ENCODE results near the gene SLC47A1.
"Not testable (repeated sequence)": the region's sequence is repeated elsewhere in the genome, so short reads cannot be mapped to it uniquely, and the experiment has no call there.

Gene SLC47A1

DNA sequence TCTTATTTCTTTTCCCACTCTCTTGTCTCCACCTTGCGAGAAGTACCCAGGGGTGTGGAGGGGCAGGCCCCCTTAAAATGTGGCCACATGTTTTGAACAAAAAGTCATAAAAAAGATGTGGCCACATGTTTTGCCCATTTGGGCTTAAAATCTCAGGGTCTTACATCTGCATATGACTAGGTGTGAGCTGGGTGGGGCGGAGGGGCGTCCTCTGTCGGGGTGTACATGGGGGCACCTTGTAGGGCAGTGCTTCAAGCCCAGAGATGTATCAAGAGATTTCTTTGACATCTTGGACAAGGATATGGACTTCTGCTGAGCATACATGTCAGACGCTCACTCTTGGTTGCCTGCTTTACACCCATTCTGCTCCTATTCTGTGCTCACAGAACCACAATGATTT, 13.0 kb upstream of the SLC47A1 start:
- DNase-seq = no peak

DNA sequence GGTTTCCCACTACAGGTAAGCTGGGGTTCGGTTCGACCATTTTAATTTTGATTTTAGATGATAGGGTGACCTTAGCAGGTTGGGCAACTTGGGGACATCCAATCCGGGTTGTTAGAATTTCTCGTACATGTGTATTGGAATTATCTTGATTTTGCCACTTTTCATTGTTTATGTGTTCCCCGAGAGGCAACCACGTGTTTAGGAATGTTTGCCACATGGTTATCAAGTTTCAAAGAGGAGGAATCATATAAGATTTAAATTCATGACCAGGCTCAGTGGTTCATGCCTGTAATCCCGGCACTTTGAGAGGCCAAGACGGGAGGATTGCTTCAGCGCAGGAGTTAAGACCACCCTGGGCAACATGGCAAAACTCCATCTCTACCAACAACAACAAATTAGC, 10.0 kb upstream of the SLC47A1 start:
- DNase-seq = no peak

DNA sequence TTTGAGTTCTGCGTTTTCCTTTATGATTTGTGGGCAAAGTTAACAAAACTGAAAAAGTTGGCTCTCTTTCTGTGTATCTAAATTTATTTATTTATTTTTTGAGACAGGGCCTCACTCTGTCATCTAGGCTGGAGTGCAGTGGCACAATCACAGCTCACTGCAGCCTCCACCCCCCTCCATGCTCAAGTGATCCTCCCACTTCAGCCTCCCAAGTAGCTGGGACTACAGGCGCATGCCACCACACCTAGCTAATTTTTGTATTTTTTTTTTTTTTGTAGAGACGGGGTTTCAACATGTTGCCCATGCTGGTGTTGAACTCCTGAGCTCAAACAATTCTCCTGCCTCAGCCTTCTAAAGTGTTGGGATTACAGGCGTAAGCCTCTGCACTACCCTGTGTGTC, 6.7 kb upstream of the SLC47A1 start:
- not testable (repeated sequence) for DNase-seq

DNA sequence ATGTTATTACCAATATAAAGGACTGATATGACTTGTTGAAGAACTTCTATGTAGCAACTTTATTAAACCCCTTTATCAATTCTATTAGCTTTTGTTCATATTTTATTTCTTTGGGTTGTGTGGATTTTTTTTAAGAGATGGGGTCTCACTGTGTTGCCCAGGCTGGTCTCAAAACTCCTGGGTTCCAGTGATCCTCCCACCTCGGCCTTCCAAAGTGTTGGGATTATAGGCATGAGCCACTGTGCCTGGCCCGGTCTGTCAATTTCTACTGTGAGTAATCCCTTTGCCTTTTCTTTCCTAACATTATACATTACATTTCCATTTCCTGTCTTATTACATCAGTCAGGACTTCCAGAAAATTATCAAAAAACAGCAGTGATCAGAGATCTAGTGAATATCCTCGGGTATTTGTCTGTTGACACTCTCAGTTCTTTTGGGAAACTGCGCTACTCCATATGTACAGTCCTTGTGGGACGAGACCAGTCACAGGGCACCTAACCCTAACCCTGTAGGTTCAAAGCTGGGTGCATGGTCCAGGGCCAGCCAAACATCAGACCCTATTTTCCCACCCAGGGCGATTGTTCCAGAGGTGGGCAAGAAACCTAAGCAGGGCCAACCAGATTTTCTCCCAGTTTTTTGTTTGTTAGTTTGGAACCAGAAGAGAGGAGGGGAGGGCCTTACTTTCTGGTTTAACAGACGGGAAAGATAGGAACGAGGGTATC, 1.7 kb upstream of the SLC47A1 start:
- DNase-seq = no peak

DNA sequence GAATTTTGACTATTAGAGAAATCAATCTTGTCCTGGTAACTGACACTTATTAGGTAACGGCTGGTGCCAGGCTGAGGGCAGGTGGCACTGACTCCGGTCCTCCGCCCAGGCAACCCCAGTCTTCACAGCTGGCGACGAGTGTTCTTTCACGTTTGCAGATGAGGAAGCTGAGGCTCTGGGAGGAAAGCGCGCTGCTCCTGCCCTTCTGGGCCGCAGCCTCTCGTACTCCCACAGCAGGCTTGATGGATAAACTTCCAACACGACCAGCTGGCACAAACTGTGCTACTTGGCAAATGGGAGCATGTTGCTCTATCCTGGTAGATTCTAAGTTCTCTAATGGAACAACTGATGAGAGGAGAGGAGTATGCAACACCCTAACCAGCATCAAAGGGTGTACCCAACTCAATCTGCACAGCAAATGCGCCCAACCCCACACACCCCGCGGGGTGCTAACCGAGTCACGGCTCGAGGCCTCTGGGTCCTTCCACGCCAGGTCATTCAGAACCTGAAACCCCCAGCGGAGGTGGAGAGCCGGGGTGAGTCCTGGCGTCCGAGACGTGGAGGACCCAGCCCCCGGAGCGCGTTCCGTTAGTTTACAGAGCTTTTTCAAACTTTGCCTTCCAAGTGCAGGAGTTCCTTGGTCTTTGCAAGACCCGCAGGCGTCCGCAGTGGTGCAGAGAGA, 477 bp upstream of the SLC47A1 start:
- no peak for DNase-seq

DNA sequence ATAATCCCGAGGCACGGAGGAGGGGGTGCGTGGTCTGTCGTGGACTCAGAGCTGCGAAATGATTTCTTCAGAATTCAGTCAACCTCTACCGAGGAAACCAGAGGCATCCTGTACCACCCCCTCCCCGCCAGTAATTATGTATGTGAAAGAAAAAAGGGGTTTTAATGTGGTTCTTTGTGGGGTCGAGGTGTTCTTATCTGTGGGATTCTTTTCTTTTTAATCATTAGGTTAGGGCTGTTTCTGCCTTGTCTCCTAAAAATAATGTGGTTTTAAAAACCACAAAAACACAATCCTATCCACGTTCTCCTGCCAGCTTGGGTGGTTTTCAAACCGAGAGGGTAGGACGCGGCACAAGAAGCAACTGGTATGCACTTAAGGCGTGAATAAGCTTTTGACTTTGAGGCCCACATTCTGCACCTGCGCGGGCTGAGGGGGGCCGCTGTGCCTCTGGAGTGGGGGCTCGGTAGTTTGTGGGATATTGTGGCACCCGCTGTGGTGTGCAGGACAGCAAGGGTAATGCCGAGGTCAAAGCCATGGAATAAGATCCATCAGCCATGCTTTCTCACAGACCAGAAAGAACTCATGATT, 1.0 kb downstream of the SLC47A1 start:
- no peak for DNase-seq

DNA sequence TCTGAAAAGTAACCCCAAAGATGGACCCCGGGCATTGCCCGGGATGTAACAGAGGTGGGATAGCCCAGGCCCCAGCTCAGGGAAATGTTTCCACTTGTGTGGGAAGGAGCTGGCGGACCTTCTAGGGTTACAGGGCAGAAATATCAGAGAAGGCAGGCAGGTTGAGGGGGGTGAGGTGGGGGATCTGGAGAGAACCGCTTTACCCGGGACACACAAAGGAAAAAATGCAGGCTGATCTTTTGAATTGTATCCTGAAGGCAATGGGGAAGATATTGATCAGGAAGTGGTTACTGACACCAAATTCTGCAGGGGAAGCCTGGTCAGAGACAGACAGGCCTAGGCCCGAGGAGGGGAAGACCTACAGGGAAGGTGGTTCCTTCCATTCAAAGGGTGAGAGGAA, 3.5 kb downstream of the SLC47A1 start:
- DNase-seq = no peak

DNA sequence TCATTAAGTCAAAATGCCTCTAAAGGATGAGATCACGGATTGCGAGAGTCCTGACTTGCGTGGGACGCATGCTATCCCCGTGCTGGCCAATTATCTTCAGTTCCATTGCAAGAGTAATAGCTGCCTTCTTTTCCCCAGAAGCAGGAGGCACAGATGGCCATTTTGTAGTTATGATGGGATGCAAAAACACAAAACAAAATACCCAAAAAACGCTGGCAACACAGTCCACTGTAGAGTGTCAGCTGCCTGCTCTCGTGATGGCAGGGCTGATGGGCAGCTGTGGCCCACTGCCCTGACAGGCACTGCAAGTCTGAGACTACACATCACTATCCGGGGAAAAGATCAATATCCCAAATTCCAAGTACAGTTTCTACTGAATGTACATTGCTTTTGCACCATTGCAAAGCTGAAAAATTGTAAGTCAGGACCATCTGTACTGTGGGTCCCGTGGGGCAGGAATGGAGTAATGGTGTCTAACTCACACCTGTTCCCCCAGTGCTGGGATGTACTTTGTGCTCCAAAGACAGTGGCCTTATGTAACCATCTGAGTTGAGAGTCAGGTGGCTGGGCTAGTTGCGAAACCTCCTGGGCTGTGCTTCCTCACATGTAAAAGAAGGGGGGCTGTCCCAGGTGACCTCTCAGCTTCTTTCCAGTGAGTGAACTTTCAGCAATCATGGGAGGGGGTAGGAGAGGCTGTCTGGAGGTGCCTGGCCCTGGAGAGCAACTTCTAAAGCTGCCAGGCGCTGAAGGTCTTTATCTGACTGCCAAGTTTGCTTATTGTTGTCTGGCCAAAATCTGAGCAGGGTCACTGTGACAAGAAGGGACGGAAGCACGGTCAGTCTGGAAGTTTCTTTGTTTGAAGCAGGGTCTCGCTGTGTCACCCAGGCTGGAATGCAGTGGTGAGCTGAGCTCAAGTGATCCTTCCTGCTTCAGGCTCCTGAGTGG, 4.7 kb downstream of the SLC47A1 start:
- no peak for DNase-seq

DNA sequence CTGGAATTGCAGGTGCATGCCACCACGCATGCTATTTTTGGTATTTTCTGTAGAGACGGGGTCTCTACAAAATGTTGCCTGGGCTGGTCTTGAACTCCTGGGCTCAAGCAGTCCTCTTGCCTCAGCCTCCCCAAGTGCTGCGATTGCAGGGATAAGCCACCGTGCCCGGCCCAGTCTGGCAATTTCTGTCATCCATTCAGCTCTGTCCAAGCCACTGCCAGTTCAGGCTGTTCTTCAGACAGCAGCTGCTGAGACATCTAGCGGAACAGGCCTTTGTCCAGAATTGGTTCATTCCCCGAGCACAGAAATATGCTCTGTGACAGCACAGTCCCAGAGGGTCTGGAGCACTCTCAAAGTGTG, 5.4 kb downstream of the SLC47A1 start:
- no peak for DNase-seq

DNA sequence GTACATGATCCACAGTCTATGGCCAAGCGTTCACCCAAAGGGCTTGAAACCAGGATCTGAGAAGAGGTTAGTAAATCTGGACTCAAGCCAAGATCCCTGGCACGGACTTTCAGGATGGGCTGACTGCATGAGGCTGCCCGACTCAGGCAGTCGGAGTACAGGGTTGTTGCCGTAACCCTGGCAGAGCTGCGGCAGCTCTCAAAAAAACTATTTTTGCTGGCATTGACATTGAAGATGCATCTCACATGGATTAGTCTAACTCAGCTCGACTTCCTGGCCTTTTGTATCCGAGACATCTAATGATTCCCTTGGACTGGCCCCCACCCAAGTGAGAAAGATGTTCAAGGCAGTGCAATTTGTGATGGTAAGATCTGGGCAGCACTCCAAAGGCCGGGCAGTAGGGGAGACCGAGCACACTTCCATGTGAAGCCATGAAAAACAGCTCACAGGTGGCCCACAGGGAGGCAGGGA, 6.2 kb downstream of the SLC47A1 start:
- no peak for DNase-seq

DNA sequence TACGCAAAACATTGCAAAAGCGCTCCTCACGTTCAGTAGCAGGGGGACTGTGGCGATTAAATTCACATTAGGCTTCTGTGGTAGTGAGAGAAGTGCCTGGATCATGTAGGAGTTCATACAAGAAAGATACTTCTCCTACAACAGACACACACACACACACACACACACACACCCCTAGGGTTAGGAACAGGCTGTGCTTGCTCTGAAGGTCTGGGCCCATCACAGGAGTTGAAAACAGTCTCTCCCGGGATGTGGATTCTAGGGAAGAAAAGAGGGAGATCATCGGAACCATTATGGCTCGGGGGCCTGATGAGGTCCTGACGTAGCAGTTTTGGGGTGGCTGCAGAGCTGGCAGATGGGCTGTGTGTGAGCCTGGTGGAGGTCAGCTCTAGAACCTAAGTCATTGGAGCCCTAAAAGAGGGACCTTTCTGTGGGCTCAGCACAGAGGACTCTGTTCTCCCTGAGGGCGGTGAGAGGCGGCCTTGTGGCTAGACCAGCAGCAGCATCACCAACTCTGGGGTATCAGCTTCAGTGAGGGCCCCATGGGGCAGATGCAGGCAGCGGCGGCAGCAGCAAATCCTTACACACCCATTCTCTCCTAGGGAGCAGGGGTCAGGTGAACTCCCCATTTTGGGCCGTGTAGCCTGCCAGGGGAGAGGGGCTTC, 7.2 kb downstream of the SLC47A1 start:
- DNase-seq = no peak

DNA sequence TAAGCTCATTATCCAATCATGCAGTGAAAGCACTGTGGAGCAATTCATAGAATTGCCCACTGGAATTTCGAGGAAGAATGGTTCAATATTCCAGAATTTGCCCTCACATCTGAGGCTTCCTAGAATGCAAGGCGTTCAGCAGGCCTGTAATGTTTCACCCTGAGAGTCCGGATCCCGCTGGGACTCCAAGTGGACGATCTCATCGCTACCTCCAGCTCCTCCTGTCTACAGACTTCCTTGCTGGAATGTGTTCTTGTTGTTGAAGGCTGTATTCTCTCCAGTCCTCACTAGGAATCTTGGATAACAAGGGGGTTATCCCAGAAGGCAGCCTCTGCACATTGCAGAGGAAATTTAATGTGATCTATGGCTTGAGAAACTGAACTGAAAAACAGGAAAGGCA, 7.8 kb downstream of the SLC47A1 start:
- no peak for DNase-seq

DNA sequence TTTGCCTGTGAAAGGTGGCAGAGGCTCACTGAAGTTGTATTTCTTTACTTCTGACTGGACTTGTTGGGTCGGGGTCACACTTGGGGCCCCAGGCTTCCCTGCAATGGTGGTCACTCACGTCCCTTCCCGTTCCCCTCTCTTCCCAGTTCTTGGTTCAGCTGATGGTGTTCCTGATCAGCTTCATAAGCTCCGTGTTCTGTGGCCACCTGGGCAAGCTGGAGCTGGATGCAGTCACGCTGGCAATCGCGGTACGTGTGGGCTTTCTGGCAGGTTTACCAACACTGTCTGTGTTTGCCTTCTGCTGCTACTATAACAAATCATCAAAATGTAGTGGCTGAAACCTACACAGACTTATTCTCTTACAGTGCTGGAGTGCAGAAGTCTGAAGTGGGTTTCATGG, 8.6 kb downstream of the SLC47A1 start:
- DNase-seq = no peak

DNA sequence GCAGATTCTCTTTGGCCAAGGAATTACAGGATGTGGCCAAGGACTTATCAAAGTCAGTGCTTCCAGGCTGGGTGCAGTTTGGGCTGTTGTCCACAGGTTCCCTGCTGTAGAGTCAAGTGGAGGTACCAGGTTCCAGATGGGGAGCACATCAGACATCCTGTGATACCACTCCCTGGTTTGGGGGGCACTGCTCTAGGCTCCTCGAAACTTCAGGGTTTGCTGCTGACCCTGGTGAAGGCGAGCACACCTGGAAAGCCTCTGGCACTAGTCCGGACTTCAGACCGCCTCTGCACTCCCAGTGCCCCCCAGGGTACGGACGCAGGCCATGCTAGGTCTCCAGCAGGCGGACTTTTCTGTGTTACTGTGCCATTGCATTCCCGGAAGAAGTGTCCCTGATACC, 10.7 kb downstream of the SLC47A1 start:
- DNase-seq = no peak

DNA sequence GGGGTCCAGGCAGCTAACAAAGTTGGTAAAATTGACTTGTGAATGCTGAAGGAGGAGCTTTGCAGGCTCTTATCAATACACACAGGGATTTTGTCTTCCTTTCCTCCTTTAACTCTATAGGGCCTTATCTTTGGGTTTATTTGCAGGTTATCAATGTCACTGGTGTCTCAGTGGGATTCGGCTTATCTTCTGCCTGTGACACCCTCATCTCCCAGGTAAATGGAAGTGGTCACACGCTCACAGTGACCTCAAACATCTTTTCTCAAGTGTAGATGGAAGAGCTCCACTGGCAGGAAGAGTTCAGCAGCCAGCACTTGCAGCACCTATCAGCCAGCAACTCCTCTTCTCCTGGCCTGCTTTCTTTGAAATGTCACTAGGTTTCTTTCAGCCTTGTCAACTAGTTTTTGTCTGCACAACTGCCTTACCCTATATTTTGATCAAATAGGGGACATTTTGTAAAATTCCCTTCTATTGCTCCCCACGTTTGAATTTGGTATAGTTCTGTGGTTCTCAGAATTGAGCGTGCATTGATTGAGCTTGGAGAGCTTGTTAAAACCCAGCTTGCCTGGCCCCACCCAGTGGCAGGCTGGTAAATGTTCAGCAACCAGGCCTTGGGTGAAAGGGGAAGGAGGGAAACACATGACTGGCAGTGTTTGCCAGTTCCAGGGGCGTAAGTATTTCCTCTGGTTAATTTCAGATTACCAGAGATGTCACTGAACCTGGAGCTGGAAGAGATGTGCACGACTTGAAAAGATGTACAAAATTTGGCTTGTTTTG, 12.8 kb downstream of the SLC47A1 start:
- no peak for DNase-seq

DNA sequence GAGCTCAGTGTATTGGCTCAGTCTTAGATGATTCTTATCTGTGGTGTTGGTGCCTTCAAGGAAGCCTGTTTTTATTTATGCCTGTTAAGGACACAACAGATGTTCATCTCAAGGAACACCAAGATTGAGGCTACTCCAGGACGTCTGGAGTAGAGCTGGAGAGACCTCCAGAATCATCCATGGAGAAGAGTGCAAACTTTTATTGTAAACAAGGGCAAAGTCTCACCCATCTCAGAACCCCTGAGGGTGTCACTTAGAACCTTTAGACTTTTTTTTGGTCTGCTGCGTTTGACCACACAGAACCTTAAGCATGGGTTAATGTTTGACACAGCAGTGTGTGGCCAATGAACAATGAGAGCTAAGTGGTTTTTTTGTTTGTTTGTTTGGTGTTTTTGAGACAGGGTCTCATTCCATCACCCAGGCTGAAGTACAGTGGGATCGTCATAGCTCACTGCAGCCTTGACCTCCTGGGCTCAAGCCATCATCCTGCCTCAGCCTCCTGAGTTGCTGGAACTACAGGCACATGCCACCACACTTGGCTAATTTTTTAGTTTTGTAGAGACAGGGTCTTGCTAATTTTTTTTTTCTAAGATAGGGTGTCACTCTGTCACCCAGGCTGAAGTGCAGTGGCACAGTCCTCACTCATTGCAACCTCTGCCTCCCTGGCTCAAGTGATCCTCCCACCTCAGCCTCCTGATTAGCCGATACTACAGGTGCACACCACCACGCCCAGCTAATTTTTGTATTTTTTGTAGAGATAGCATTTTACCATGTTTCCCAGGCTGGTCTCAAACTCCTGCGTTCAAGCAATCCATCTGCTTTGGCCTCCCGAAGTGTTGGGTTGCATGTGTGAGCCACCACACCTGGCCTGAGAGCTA, 16.3 kb downstream of the SLC47A1 start:
- DNase-seq = no peak

DNA sequence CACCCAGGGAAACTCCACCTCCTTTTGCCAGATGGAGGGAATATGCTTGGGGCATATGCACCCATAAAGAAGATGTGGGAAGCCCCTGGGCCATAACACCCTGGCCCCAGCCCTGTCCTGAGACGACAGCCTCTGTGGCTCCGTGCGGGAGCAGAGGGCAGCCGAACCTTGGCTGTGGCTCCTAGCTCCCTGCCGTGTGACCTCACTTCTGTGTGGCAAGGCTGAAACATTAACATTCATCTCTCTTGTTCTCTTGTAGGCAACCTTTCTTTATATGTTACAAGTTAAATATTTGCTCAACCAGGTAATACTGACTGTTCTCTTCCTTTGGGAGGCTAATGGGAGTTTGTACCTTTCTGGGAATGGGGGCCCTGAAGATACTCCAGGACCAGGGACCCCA, 17.5 kb downstream of the SLC47A1 start:
- DNase-seq = no peak

DNA sequence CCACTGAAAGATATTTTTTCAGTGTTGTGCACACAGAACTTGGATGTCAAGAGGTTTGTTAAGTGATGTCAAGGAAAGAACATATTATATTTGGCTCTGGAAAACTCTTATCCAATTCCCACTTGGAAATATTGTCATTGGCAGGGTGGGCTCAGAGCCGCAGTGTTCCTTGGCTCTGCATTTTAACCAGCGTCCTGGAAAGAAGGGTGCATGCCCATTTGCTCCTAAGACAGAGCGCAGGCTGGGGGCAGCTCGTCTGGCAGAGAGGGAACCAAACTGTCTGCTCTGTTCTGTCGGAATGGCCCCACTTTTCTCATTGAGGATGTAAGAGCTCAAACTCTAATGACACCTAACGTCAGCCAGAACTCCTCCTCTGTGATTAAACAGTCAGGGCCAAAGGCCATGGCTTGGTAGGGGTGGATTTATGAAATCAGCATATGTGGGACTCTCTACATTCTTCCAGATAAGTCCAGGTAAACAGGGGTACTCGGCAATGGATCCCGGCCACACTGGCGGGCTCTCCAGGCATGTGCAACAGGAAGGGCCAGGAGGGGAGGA, 18.0 kb downstream of the SLC47A1 start:
- DNase-seq = no peak

DNA sequence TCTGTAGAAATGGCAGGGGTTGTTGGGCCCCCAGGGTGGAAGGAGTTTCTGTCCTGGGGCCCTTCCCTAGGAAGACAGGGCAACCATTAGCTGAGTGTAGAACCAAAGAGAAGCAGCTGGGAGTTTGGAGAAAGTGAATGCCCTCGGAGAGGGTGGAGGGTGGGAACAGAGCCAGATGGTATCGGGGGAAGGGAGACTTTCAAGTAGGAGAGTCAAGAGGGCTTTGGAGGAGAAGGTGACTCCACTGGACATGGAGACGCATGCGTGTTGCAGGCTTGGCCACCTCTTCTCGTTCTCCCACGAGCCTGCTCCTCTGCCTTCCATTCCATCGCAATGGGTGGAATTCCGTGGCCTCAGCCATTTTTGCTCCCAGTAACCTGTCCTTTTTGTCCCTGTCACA, 19.4 kb downstream of the SLC47A1 start:
- no peak for DNase-seq

DNA sequence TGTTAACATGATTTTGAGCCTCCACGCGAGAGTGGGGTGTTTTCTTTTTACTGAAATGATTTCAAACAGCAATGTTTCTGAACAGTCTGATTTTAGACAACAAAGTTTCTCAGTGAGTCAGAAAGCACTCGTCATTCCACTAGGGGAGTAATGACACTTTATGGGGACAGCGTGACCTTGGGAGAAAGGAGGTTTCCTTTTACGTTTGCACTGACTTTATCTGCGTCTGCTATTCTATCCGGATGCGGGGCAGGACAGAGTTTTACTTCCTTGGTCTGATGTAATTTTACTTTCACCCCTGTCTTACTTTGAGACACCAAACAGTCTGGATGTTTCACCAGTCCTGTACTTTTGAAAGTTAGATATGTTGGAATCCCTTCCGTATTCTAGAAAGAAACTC, 20.7 kb downstream of the SLC47A1 start:
- DNase-seq = no peak

DNA sequence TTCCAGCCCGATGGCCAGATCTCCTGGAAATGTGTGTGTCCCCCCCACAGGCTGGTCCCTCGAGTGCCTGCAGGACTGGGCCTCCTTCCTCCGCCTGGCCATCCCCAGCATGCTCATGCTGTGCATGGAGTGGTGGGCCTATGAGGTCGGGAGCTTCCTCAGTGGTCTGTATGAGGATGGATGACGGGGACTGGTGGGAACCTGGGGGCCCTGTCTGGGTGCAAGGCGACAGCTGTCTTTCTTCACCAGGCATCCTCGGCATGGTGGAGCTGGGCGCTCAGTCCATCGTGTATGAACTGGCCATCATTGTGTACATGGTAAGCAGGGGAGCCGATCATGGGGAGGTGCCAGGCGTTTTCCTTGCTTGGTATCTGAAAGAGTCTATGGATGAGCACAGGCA, 22.1 kb downstream of the SLC47A1 start:
- DNase-seq = no peak

Measured in right forelimb (tissue), 1 donor.